Measurements from ENCODE around the gene TMEM259. TPM values are rescaled to one million over a fixed set of nuclear protein-coding genes. Genes with fewer than 3 reads are reported as not detected.

TMEM259 gene
- total RNA-seq, 2 donors from 2014 or later = 216 to 377 TPM

GRCh38 chr19:980133-980998 lies 40.6 kb downstream of the TMEM259 start:
- Histone ChIP-seq H3K27ac (no peak overlapping the region), H3K4me3 (no peak overlapping the region), H3K36me3 (no peaks in the 10 kb centered on the region), H3K27me3 (replicated peaks; ENCODE audit: insufficient read depth) (no peaks in the 10 kb centered on the region), H3K4me1 (replicated peaks) (no peaks in the 10 kb centered on the region), H3K9me3 (no peaks in the 10 kb centered on the region)
- intact Hi-C loops (cut with DNase I) = loop anchor here (5.0 to 10.0 kb wide), 3 partner anchors 113 to 316 kb away; partner anchors contain the start of gene RNF126
- TF ChIP-seq POLR2A (IDR thresholded peaks at IDR 0.05) = no peak
- no peak for TF ChIP-seq CTCF (IDR thresholded peaks at IDR 0.05)
- TF ChIP-seq POLR2AphosphoS5 (IDR thresholded peaks at IDR 0.05) = no peak
- WGBS = 32% methylated on average over 29 of the region's 32 CpGs
- no peak for DNase-seq (ENCODE audit: low spot score)

DNA sequence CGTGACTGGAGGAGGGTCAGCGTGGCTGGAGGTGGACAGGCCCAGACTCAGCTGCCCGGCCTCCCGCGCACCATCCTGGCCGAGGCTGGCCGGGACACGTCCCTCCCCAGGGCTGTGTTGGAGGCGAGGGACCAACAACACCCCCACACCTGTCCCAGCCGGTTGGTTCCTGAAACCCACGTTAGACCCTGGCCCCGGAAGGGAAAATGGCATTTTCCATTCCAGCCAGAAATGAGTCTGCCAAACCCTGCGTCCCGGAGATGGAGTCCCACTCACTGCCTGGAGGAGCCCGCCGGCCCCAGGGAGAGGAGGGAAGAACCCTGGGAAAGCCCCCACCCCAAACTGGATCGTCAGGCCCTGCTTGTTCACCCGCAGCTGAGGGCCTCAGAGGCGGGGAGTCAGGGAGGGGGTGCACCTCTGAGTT lies 41.6 kb downstream of the TMEM259 start:
- Histone ChIP-seq H3K9me3 (no peaks in the 10 kb centered on the region), H3K4me3 (no peak overlapping the region), H3K27me3 (replicated peaks; ENCODE audit: insufficient read depth) (no peaks in the 10 kb centered on the region), H3K4me1 (replicated peaks) (no peaks in the 10 kb centered on the region), H3K36me3 (no peaks in the 10 kb centered on the region), H3K27ac (no peak overlapping the region)
- 50% methylated on average over 19 of the region's 19 CpGs for WGBS
- no peak for DNase-seq (ENCODE audit: low spot score)
- intact Hi-C loops (cut with DNase I) = no loop called here
- no peak for TF ChIP-seq POLR2AphosphoS5 (IDR thresholded peaks at IDR 0.05)
- no peak for TF ChIP-seq POLR2A (IDR thresholded peaks at IDR 0.05)
- TF ChIP-seq CTCF (IDR thresholded peaks at IDR 0.05) = no peak

- H3K4me1 ChIP-seq (replicated peaks) = no peaks in the 10 kb centered on the region
- H3K36me3 ChIP-seq = no peaks in the 10 kb centered on the region
- no peak overlapping the region for H3K4me3 ChIP-seq
- intact Hi-C loops (cut with DNase I) = no loop called here
- no peak for TF ChIP-seq POLR2A (IDR thresholded peaks at IDR 0.05)
- H3K9me3 ChIP-seq = no peaks in the 10 kb centered on the region
- no peak overlapping the region for H3K27ac ChIP-seq
- WGBS = 81% methylated on average over 24 of the region's 24 CpGs
- DNase-seq (ENCODE audit: low spot score) = no peak
- H3K27me3 ChIP-seq (replicated peaks; ENCODE audit: insufficient read depth) = no peaks in the 10 kb centered on the region
These were observed 43.9 kb downstream of the TMEM259 start for GRCh38 chr19:977058-977464.

- Histone ChIP-seq H3K36me3 (no peaks in the 10 kb centered on the region), H3K9me3 (no peaks in the 10 kb centered on the region), H3K4me1 (replicated peaks) (no peaks in the 10 kb centered on the region), H3K27me3 (replicated peaks; ENCODE audit: insufficient read depth) (no peaks in the 10 kb centered on the region), H3K4me3 (no peak overlapping the region), H3K27ac (no peak overlapping the region)
- 82% methylated on average over 10 of the region's 10 CpGs for WGBS
- no peak for DNase-seq (ENCODE audit: low spot score)
- intact Hi-C loops (cut with DNase I) = no loop called here
- TF ChIP-seq POLR2A (IDR thresholded peaks at IDR 0.05) (no peak), CTCF (IDR thresholded peaks at IDR 0.05) (no peak), POLR2AphosphoS5 (IDR thresholded peaks at IDR 0.05) (no peak)
These were observed 44.4 kb downstream of the TMEM259 start for GRCh38 chr19:976476-976875.

DNA sequence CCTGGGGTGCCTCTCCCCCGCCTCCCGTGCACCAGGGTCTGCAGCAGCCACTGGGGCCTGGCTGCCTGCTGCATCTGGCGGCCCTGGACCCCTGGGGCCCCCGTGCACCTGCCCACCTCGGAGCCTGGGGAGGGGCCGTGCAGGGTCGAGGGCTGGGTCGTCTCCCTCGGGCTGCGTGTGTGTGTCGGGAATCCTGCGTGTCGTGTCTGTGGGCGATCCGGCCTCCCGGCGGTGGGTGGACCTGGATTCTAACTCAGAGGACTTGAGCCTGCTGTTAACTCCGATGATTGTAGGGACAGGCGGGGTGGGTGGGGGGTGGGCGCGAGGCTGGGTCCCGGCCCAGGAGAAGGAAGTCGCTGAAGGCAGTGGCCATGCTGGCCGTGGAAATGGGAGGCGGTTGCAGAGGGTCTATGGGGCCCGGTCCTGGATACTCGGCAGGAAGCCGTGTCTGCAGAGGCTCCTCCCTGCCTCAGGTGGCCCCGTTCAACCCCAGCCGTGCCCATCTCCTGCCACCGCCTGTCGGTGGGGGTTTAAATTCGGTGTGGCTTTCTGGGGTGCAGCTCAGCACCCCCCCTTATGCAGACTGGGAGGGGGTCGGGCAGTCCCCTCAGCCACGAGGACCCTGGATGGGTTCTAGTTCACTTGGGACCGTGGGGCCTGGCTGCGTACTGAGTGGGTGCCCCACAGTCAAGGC lies 46.2 kb downstream of the TMEM259 start:
- Histone ChIP-seq H3K36me3 (no peaks in the 10 kb centered on the region), H3K4me1 (replicated peaks) (no peaks in the 10 kb centered on the region), H3K27ac (no peak overlapping the region), H3K9me3 (no peaks in the 10 kb centered on the region), H3K27me3 (replicated peaks; ENCODE audit: insufficient read depth) (no peaks in the 10 kb centered on the region), H3K4me3 (no peak overlapping the region)
- intact Hi-C loops (cut with DNase I) = no loop called here
- TF ChIP-seq POLR2AphosphoS5 (IDR thresholded peaks at IDR 0.05) (no peak), CTCF (IDR thresholded peaks at IDR 0.05) (no peak), POLR2A (IDR thresholded peaks at IDR 0.05) (no peak)
- no peak for DNase-seq (ENCODE audit: low spot score)
- 79% methylated on average over 31 of the region's 37 CpGs for WGBS
